AG09319 (cell line): ENCODE results near the gene RASAL1.

ENCODE experiments used
- DNase-seq: peaks from one replicate; pipeline ENCODE4 v3.0.0-alpha.2; 2010; ENCODE audit warnings: low read depth; ENCODE audit errors: extremely low read depth
- CTCF ChIP-seq: IDR thresholded peaks from 2 replicates; pipeline ENCODE4 v1.5.1; 2011; ENCODE audit warnings: low read depth, mild to moderate bottlenecking, inconsistent platforms, low read length, moderate library complexity

RASAL1 gene

GRCh38 chr12:113158439-113159203 is 23.1 kb upstream of the RASAL1 start:
- no peak for TF ChIP-seq CTCF
- no peak for DNase-seq

- no peak for DNase-seq
- TF ChIP-seq CTCF, result no peak
Observed at GRCh38 chr12:113157218-113157859, 21.8 kb upstream of the RASAL1 start.

GRCh38 chr12:113155646-113156045 is 20.1 kb upstream of the RASAL1 start:
- TF ChIP-seq CTCF, result no peak
- DNase-seq, result no peak

GRCh38 chr12:113155060-113155459 is 19.5 kb upstream of the RASAL1 start:
- no peak for TF ChIP-seq CTCF

GRCh38 chr12:113154351-113154973 is 18.9 kb upstream of the RASAL1 start:
- TF ChIP-seq CTCF, result no peak
- DNase-seq, result no peak

More at GRCh38 chr12:113155060-113155459, 19.5 kb upstream of the RASAL1 start:
- DNase-seq, result no peak

- peak; percentile 28 for DNase-seq
- TF ChIP-seq CTCF, result peak; percentile 50
Observed at GRCh38 chr12:113152835-113153814, 17.6 kb upstream of the RASAL1 start.
